Neutrophil (primary cell): ENCODE measurements around the gene PFKL.

Experiments
- H3K27ac ChIP-seq: fragments of 200-600 bp; sonication (generic); 2 replicates; pipeline ENCODE4 v1.5.1; 2016; ENCODE audit warnings: mild to moderate bottlenecking, moderate library complexity
- H3K27me3 ChIP-seq: fragments of 200-600 bp; sonication (generic); 2 replicates; pipeline ENCODE4 v1.6.0; 2016; ENCODE audit warnings: mild to moderate bottlenecking
- H3K36me3 ChIP-seq: fragments of 200-600 bp; sonication (generic); 2 replicates; pipeline ENCODE4 v1.5.1; 2017
- H3K4me1 ChIP-seq, 2 experiments: fragments of 200-600 bp in 1 of 2; sonication (generic) in 1 of 2; 1 replicate in 1 of 2; 2 replicates in 1 of 2; pipeline versions ENCODE4 v1.5.1 to v1.6.1; 2013 to 2016; ENCODE audit warnings: low read depth in 1 of 2, low read length in 1 of 2, mild to moderate bottlenecking in 1 of 2, moderate library complexity in 1 of 2; ENCODE audit not compliant: control insufficient read depth in 1 of 2, insufficient read depth in 1 of 2
- H3K4me3 ChIP-seq, 2 experiments: fragments of 200-600 bp in 1 of 2; sonication (generic) in 1 of 2; 1 replicate in 1 of 2; 2 replicates in 1 of 2; pipeline ENCODE4 v1.5.1; 2013 to 2016; ENCODE audit warnings: low read depth in 1 of 2, low read length in 1 of 2, mild to moderate bottlenecking in 1 of 2, moderate library complexity in 1 of 2
- H3K9me3 ChIP-seq: fragments of 200-600 bp; sonication (generic); 2 replicates; pipeline ENCODE4 v1.5.1; 2016
- TF ChIP-seq, protein P1 (sequence below): fragments of 200-600 bp; sonication (generic); IDR thresholded peaks from 2 replicates; pipeline ENCODE4 v1.5.1; 2016; ENCODE audit warnings: antibody characterized with exemption

PFKL gene

DNA sequence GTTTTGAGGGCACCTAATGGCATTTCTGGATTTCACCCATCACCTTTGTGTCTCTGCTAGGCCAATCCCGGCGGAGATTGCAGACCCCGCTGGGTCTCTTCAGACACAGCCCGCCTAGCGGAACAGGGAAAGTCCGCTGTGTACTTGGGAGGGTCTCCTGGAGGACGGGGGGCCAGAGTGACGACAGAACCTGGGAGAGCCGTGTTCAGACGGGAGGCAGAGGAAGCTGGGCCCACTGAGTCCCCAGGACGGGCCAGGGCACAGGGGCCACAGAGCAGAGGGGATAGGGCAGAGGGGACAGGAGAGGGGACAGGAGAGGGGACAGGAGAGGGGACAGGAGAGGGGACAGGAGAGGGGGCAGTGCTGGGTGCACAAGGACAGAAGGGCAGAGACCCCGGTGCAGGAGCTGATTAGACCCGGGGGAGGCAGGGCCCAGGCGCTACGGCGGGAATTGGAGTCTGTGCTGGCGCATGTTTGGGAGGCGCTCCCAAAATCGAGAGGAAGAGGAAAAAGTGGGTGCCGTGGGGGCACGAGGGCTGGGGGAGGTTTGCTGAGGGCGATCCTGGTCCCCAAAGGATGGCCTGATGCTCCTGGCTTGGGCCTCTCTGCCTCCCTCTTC is 66.2 kb downstream of the PFKL start:
- Histone ChIP-seq H3K9me3 (no peaks in the 10 kb centered on the region), H3K27ac (no peak overlapping the region), H3K27me3 (no peaks in the 10 kb centered on the region), H3K4me3 (no peak overlapping the region), H3K36me3 (peaks cover 41% of the 10 kb centered on the region), H3K4me1 (peaks cover 37 to 41% of the 10 kb centered on the region in 2 experiments)
- TF ChIP-seq, protein P1, sequence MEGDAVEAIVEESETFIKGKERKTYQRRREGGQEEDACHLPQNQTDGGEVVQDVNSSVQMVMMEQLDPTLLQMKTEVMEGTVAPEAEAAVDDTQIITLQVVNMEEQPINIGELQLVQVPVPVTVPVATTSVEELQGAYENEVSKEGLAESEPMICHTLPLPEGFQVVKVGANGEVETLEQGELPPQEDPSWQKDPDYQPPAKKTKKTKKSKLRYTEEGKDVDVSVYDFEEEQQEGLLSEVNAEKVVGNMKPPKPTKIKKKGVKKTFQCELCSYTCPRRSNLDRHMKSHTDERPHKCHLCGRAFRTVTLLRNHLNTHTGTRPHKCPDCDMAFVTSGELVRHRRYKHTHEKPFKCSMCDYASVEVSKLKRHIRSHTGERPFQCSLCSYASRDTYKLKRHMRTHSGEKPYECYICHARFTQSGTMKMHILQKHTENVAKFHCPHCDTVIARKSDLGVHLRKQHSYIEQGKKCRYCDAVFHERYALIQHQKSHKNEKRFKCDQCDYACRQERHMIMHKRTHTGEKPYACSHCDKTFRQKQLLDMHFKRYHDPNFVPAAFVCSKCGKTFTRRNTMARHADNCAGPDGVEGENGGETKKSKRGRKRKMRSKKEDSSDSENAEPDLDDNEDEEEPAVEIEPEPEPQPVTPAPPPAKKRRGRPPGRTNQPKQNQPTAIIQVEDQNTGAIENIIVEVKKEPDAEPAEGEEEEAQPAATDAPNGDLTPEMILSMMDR = no peak

- Histone ChIP-seq H3K4me1 (peaks cover 31 to 34% of the 10 kb centered on the region in 2 experiments), H3K9me3 (no peaks in the 10 kb centered on the region), H3K36me3 (peaks cover 44% of the 10 kb centered on the region), H3K4me3 (no peak overlapping the region), H3K27ac (no peak overlapping the region), H3K27me3 (no peaks in the 10 kb centered on the region)
- TF ChIP-seq, protein P1 = no peak
Observed at GRCh38 chr21:44366586-44367211, 66.8 kb downstream of the PFKL start.

DNA sequence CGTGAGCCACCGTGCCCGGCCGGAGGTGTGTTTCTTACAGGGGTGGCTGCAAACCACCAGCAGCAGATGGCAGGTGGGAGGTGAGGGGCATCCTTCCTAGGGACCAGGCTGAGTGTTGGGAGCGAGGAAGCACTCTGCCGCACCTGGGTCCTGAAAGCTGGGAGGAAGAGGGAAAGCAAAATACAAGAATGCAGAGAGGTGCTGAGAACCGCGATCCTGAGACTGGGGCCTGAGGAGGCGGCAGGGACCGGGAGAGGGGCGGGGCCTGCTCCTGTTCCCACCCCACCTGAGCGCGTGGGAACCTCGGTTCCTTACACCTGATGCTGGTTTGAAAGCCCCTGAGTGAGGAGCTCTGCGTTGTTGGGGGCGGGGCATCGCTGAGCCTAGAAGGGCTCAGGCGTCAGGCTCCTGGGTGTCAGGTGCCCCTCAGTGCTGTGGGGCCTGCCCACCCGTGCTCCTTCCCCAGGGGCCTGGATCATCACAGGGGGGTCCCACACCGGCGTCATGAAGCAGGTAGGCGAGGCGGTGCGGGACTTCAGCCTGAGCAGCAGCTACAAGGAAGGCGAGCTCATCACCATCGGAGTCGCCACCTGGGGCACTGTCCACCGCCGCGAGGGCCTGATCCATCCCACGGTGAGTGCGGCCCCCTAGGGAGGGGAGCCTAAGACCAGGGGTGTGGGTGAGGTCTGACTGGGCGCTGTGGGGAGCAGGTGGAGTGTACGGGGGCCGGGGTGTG is 69.0 kb downstream of the PFKL start:
- Histone ChIP-seq H3K4me3 (no peak overlapping the region), H3K9me3 (no peaks in the 10 kb centered on the region), H3K4me1 (peaks cover 26 to 35% of the 10 kb centered on the region in 2 experiments), H3K27me3 (no peaks in the 10 kb centered on the region), H3K36me3 (peaks cover 47% of the 10 kb centered on the region), H3K27ac (peak overlapping the region; percentile 25)
- TF ChIP-seq, protein P1 = no peak

GRCh38 chr21:44370027-44370735 is 70.3 kb downstream of the PFKL start:
- H3K4me1 ChIP-seq = peaks cover 35 to 44% of the 10 kb centered on the region in 2 experiments
- TF ChIP-seq, protein P1 = no peak
- H3K27ac ChIP-seq = peak overlapping the region; percentile 5
- peaks cover 39% of the 10 kb centered on the region for H3K36me3 ChIP-seq
- H3K27me3 ChIP-seq = no peaks in the 10 kb centered on the region
- peak overlapping the region in 1 of 2 experiments; percentile 48 for H3K4me3 ChIP-seq
- H3K9me3 ChIP-seq = no peaks in the 10 kb centered on the region

- TF ChIP-seq, protein P1 = no peak
- H3K9me3 ChIP-seq = no peaks in the 10 kb centered on the region
- no peak overlapping the region for H3K4me3 ChIP-seq
- no peak overlapping the region for H3K27ac ChIP-seq
- peaks cover 32% of the 10 kb centered on the region for H3K36me3 ChIP-seq
- no peaks in the 10 kb centered on the region for H3K27me3 ChIP-seq
- H3K4me1 ChIP-seq = peaks cover 42 to 51% of the 10 kb centered on the region in 2 experiments
Observed at GRCh38 chr21:44370786-44371410, 71.0 kb downstream of the PFKL start.
